ENCODE data around the gene RETREG3.

DNA sequence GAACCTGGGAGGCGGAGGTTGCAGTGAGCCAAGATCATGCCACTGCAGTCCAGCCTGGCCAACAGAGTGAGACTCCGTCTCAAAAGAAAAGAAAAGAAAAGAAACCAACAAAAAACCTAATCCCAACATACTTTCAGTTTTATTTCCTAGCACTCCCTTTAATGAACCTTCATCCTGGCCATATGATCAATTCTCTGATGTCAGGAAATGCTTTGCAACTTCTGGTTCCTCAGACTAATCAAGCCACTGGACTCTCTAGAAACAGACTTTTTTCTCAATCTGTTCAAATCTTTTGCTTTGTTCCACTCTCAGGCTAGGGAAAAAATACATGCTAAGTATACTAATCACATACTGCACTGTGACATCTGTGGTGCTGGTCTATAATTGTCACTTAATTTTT lies 18.3 kb downstream of the RETREG3 start:
- TF ChIP-seq, protein P1, sequence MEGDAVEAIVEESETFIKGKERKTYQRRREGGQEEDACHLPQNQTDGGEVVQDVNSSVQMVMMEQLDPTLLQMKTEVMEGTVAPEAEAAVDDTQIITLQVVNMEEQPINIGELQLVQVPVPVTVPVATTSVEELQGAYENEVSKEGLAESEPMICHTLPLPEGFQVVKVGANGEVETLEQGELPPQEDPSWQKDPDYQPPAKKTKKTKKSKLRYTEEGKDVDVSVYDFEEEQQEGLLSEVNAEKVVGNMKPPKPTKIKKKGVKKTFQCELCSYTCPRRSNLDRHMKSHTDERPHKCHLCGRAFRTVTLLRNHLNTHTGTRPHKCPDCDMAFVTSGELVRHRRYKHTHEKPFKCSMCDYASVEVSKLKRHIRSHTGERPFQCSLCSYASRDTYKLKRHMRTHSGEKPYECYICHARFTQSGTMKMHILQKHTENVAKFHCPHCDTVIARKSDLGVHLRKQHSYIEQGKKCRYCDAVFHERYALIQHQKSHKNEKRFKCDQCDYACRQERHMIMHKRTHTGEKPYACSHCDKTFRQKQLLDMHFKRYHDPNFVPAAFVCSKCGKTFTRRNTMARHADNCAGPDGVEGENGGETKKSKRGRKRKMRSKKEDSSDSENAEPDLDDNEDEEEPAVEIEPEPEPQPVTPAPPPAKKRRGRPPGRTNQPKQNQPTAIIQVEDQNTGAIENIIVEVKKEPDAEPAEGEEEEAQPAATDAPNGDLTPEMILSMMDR (IDR thresholded peaks at IDR 0.05; ENCODE audit: low read length), result no peak
- no peak for TF ChIP-seq EZH2 (optimal IDR thresholded peaks at IDR 0.05; ENCODE audit: low read depth, low read length)

Data from MM.1S (cell line).